Small intestine (tissue), 7 donors: ENCODE data around the gene NPHP1. TPM values are rescaled to one million over a fixed set of nuclear protein-coding genes. Genes with fewer than 3 reads are reported as not detected.
"Not testable (repeated sequence)": the region's sequence is repeated elsewhere in the genome, so short reads cannot be mapped to it uniquely, and the experiment has no call there.

Source experiments
- DNase-seq, 2 donors: peaks; one replicate each; pipeline versions ENCODE4 v3.0.0 to v3.0.0-alpha.2; 2013
- FAIRE-seq: peaks from 2 replicates; lab custom pipeline; 2012; peaks lifted over from hg19 to GRCh38; lab: Jason Lieb, UNC
- H3K27ac ChIP-seq, 3 donors: one replicate each; pipeline ENCODE4 v1.5.1; 2013; ENCODE audit warnings: low read length in 2 of 3, mild to moderate bottlenecking in 2 of 3, control low read depth in 1 of 3, inconsistent platforms in 1 of 3, low read depth in 1 of 3, moderate library complexity in 1 of 3
- H3K27me3 ChIP-seq, 3 donors: one replicate each; pipeline ENCODE4 v1.6.1; 2013; ENCODE audit warnings: low read length in 3 of 3, inconsistent platforms in 1 of 3; ENCODE audit not compliant: control insufficient read depth in 3 of 3, insufficient read depth in 3 of 3
- H3K36me3 ChIP-seq, 3 donors: one replicate each; pipeline ENCODE4 v1.6.1; 2013; ENCODE audit warnings: low read length in 3 of 3, inconsistent platforms in 1 of 3, low read depth in 1 of 3, mild to moderate bottlenecking in 1 of 3, moderate library complexity in 1 of 3; ENCODE audit not compliant: control insufficient read depth in 3 of 3, insufficient read depth in 2 of 3
- H3K4me1 ChIP-seq, 3 donors: one replicate each; pipeline ENCODE4 v1.6.1; 2013; ENCODE audit warnings: low read length in 2 of 3, inconsistent platforms in 1 of 3, low read depth in 1 of 3, mild to moderate bottlenecking in 1 of 3, moderate library complexity in 1 of 3; ENCODE audit not compliant: control insufficient read depth in 3 of 3, insufficient read depth in 2 of 3
- H3K4me3 ChIP-seq, 3 donors: one replicate each; pipeline ENCODE4 v1.5.1; 2013; ENCODE audit warnings: low read length in 3 of 3, control low read depth in 1 of 3, inconsistent platforms in 1 of 3, low read depth in 1 of 3, mild to moderate bottlenecking in 1 of 3, moderate library complexity in 1 of 3
- H3K9me3 ChIP-seq, 2 donors: one replicate each; pipeline ENCODE4 v1.6.1; 2013; ENCODE audit warnings: low read depth in 1 of 2, low read length in 1 of 2; ENCODE audit not compliant: control insufficient read depth in 2 of 2, insufficient read depth in 1 of 2
- WGBS, 3 donors: extraction: QIAGEN DNeasy Blood & Tissue Kit; methylation state at CpG; one replicate each; pipeline ENCODE4 v1.1.7; 2013; 5-methylcytosine and 5-hydroxymethylcytosine counted together
- polyA plus RNA-seq, 4 donors: library from polyadenylated mRNA; stranded (reverse) in 3 of 4; unstranded in 1 of 4; fragments of 200-250 nt in 3 of 4; fragments of 120-200 nt in 1 of 4; gene quantifications; one replicate each; pipeline versions ENCODE4 v1.2.1 to v1.2.3, GENCODE V29; 2013
- donor health status: healthy with polysubstance abuse.
- donor health status: control.
- donor health status: control.
- donor health status: Bipolar disorder and iron deficiency.
- donor health status: healthy.

NPHP1 gene
- polyA plus RNA-seq, 4 donors = 0.27 to 2.6 (median 1.2) TPM

DNA sequence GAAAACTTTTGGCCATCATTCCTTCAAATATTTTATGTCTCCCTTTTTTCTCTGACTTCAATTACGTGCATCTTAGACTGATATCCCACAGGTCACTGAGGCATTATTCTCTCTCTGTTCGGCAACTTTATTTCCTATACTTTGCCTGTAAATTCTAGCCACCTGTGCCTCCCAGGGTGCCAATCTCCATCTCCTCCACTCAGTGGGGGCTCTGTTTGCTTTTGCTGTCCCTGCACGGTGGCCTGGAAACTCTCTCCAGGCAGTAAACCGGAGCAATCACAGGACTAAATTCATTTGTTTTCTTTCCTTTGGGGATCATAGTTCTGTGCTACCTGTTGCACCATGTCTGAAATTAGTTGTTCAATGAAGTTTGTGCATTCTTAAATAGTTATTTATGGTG, 17.1 kb upstream of the NPHP1 start:
- H3K9me3 ChIP-seq = no peaks in the 10 kb centered on the region
- FAIRE-seq = no peak
- no peak overlapping the region for H3K27ac ChIP-seq
- no peak for DNase-seq
- H3K27me3 ChIP-seq = peaks cover 0 to 8% (median 3%) of the 10 kb centered on the region in 3 donors
- 64 to 72% (median 66%) methylated on average over 4 of the region's 4 CpGs for WGBS, 3 donors
- no peaks in the 10 kb centered on the region for H3K36me3 ChIP-seq
- H3K4me3 ChIP-seq = no peak overlapping the region
- H3K4me1 ChIP-seq = peaks cover 0 to 5% (median 3%) of the 10 kb centered on the region in 3 donors

DNA sequence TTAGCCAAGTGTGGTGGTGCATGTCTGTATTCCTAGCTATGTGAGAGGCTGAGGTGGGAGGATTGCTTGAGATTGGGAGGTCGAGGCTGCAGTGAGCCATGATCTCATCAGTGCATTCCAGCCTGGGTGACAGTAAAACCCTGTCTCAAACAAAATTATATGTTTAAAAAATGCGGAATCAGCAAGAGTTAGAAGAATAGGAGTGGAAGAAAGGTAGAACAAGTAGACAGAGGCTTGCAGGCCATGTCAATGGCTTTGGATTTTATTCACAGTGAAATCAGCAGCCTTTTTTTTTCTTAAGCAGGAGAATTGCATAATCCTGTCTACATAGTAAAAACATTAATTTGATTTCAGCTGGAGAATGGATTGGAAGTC, 15.4 kb upstream of the NPHP1 start:
- H3K27me3 ChIP-seq = peaks cover 0 to 8% (median 3%) of the 10 kb centered on the region in 3 donors
- no peak for FAIRE-seq
- WGBS, 3 donors = 76 to 86% (median 84%) methylated on average over 2 of the region's 2 CpGs
- H3K4me3 ChIP-seq = no peak overlapping the region
- no peaks in the 10 kb centered on the region for H3K36me3 ChIP-seq
- H3K9me3 ChIP-seq = peaks cover 0 to 5% of the 10 kb centered on the region in 2 donors
- peaks cover 0 to 7% (median 3%) of the 10 kb centered on the region in 3 donors for H3K4me1 ChIP-seq
- no peak overlapping the region for H3K27ac ChIP-seq
- DNase-seq = no peak

DNA sequence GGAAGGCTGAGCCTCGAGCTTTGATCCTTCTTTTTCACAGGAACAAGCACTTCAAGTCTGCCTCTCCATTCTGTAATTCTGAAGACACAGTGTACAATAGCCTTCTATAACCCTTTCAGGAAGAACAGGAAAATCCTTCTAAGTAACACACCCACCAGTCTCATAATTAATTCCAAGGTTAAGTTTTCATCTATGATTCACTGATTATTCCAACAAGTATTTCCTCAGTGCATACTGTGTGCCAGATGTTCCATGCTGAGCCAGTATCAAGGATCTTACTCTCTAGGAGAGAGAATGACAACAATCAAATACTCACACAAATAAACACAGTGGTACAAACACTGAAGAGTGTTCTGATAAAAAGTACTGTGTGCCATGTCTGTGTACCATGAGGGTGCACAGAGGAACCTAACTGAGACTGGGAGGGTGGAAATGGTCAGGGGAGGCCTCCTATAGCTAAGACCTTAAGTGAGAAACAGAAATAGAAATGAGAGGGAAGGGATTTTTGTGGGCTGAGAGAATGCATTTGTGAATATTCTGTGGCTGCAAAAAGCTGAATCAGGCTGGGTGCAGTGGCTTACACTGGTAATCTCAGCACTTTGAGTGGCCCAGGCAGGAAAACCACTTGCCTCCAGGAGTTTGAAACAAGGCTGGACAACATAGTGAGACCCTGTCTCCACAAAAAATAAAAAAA, 14.8 kb upstream of the NPHP1 start:
- Histone ChIP-seq H3K27me3 (peaks cover 0 to 8% (median 3%) of the 10 kb centered on the region in 3 donors), H3K27ac (peak overlapping the region in 1 of 3 donors; percentile 51), H3K4me3 (no peak overlapping the region), H3K36me3 (no peaks in the 10 kb centered on the region), H3K9me3 (peaks cover 0 to 5% of the 10 kb centered on the region in 2 donors), H3K4me1 (peaks cover 3 to 7% (median 3%) of the 10 kb centered on the region in 3 donors)
- DNase-seq (peak in 1 of 2 donors; percentile 67), FAIRE-seq (no peak)
- WGBS, 3 donors = 11 to 23% (median 22%) methylated on average over 1 of the region's 1 CpG

DNA sequence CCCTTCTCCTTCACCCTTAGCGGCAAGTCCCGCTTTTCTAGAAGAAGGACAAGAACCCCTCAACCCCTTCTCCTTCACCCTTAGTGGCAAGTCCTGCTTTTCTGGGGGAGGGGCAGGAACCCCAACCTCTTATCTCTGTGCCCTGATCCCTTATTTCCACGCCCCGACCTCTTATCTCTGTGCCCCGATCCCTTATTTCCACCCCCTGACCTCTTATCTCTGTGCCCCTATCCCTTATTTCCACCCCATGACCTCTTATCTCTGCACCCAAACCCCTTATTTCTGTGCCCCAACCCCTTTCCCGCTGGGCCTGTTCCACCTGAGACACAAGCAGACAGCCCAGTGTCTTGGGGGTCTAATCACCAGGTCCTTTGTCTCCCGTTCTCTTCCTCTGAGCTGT, 14.1 kb upstream of the NPHP1 start:
- H3K27ac ChIP-seq = peak overlapping the region in 1 of 3 donors; percentile 51
- not testable (repeated sequence) for DNase-seq, FAIRE-seq, H3K4me3 ChIP-seq, H3K4me1 ChIP-seq, H3K36me3 ChIP-seq, H3K9me3 ChIP-seq, H3K27me3 ChIP-seq
- WGBS, 3 donors = 47 to 69% (median 55%) methylated on average over 7 of the region's 7 CpGs

DNA sequence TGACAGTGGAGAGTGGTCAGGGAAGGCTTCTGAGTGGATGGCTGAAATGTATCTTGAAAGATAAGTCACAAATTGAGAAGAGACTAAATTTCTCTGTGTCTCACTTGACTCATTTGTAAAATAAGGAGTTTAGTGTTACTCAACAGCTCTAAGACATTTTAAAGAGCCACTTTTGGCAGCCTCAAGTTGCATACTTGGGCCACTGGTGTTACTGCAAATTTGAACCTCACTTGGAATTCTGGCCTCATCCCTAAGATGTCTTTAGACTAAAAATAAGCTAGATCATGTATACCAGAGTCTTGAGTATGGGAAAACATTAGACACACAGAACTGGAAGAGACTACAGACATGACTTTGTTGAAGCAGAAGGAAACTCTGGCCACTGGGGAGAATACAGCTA, 12.0 kb upstream of the NPHP1 start:
- no peak overlapping the region for H3K27ac ChIP-seq
- H3K36me3 ChIP-seq = no peaks in the 10 kb centered on the region
- H3K4me3 ChIP-seq = no peak overlapping the region
- H3K27me3 ChIP-seq = peaks cover 0 to 6% (median under 1%) of the 10 kb centered on the region in 3 donors
- H3K4me1 ChIP-seq = peaks cover 3 to 7% (median 7%) of the 10 kb centered on the region in 3 donors
- FAIRE-seq (no peak), DNase-seq (no peak)
- peaks cover 0 to 10% of the 10 kb centered on the region in 2 donors for H3K9me3 ChIP-seq

DNA sequence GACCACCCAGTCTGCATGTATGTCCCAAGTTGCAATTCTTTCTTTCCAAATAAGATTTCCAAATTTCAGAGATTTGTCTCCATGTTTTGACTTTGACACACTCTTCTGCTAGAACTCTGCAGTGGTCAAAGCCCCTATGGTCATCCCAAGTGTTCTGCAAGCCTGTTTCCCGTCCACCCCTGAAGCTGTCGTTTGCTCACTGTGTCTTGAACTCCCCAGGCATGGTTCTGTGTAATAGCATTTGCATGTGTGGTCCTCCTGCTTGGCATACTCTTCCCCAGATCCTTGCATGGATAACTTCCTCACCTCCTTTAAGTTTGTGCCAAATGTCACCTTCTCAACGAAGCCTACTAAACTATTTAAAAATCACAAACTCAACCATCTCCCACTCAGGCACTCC, 11.4 kb upstream of the NPHP1 start:
- no peak overlapping the region for H3K4me3 ChIP-seq
- peaks cover 3 to 8% (median 7%) of the 10 kb centered on the region in 3 donors for H3K4me1 ChIP-seq
- no peak overlapping the region for H3K27ac ChIP-seq
- WGBS, 3 donors = 56 to 69% (median 68%) methylated on average over 3 of the region's 3 CpGs
- H3K9me3 ChIP-seq = peaks cover 0 to 10% of the 10 kb centered on the region in 2 donors
- no peak for DNase-seq
- H3K36me3 ChIP-seq = peaks cover 0 to under 1% (median 0%) of the 10 kb centered on the region in 3 donors
- peaks cover 0 to 6% (median 0%) of the 10 kb centered on the region in 3 donors for H3K27me3 ChIP-seq
- FAIRE-seq = no peak

DNA sequence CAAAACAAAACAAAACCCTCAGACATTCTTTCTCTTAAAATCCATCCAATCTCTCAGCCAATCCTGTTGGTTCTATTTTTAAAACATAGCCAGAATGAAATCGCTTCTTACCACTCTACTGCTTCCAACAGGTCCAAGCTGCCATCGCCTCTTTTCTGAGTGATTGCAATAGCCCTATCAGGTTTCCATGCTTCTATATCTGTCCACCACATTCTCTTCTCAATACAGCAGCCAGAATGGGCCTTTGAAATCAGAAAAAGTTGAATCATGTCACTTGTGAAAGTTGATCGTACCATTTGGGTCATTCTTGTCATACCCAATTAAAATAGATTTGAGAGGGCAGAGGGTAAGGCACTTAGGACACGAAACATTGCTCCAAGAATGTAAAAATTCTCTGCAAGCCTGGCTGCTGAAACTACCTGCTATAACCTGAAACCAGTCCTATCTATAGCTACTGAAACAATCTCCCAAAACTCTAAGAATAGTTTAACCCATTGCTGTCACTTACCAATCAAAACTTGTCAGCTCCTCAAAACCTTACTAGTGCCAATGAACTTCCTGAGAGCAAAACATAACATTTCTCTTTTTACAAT, 10.8 kb upstream of the NPHP1 start:
- Histone ChIP-seq H3K4me3 (no peak overlapping the region), H3K36me3 (peaks cover 0 to 5% (median 0%) of the 10 kb centered on the region in 3 donors), H3K9me3 (peaks cover 0 to 10% of the 10 kb centered on the region in 2 donors), H3K4me1 (peaks cover 3 to 12% (median 7%) of the 10 kb centered on the region in 3 donors), H3K27me3 (peaks cover 0 to 4% (median 0%) of the 10 kb centered on the region in 3 donors), H3K27ac (peak overlapping the region in 1 of 3 donors; percentile 3)
- 79 to 83% (median 80%) methylated on average over 4 of the region's 4 CpGs for WGBS, 3 donors
- FAIRE-seq (no peak), DNase-seq (no peak)

DNA sequence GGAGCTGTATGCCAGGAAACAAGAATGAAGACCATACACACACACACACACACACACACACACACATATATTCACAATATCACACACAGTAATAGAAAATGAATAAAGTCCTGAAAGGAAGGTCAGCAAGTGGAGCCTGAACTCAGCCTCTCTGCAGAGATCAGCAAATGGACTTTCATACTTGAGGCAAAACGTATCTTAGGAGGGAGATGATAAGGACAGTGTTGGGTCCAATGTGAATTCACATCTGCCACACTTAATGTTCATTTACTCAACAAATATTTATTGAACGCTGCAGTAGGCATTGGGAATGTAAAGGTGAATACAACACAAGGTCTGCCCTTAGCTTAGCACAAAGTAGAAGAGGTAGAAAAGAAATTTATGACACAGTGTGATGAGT, 10.3 kb upstream of the NPHP1 start:
- Histone ChIP-seq H3K4me3 (no peak overlapping the region), H3K4me1 (peaks cover 3 to 12% (median 7%) of the 10 kb centered on the region in 3 donors), H3K36me3 (peaks cover 0 to 6% (median 4%) of the 10 kb centered on the region in 3 donors), H3K9me3 (peaks cover 0 to 10% of the 10 kb centered on the region in 2 donors), H3K27ac (peak overlapping the region in 1 of 3 donors; percentile 61), H3K27me3 (peaks cover 0 to 4% (median 0%) of the 10 kb centered on the region in 3 donors)
- no peak for FAIRE-seq
- WGBS, 3 donors = 13 to 41% (median 18%) methylated on average over 2 of the region's 2 CpGs
- peak; percentile 53 to 84 for DNase-seq
